Stomach smooth muscle (tissue), 2 donors: ENCODE data around the gene ROR2.

ENCODE experiments used
- H3K27ac ChIP-seq: one replicate; pipeline ENCODE4 v1.7.0; 2013; ENCODE audit warnings: mild to moderate bottlenecking, low read length, inconsistent platforms
- H3K27me3 ChIP-seq, 2 donors: one replicate each; pipeline ENCODE4 v1.7.0; 2013; ENCODE audit warnings: low read length in 2 of 2; ENCODE audit not compliant: insufficient read depth in 2 of 2, control insufficient read depth in 1 of 2
- H3K36me3 ChIP-seq, 2 donors: one replicate each; pipeline ENCODE4 v1.7.0; 2013; ENCODE audit warnings: low read length in 2 of 2; ENCODE audit not compliant: control insufficient read depth in 2 of 2, insufficient read depth in 2 of 2
- H3K4me1 ChIP-seq: one replicate; pipeline ENCODE4 v1.7.0; 2013; ENCODE audit warnings: low read length; ENCODE audit not compliant: control insufficient read depth, insufficient read depth
- H3K4me3 ChIP-seq, 2 donors: one replicate each; pipeline ENCODE4 v1.7.0; 2013; ENCODE audit warnings: low read length in 2 of 2
- H3K9ac ChIP-seq, 2 donors: one replicate each; pipeline ENCODE4 v1.7.0; 2013; ENCODE audit warnings: low read length in 2 of 2, mild to moderate bottlenecking in 1 of 2
- H3K9me3 ChIP-seq, 2 donors: one replicate each; pipeline ENCODE4 v1.7.0; 2013; ENCODE audit warnings: low read length in 2 of 2; ENCODE audit not compliant: control insufficient read depth in 2 of 2
- donor health status: healthy.
- donor health status: Pancreatic carcinoma.

The ROR2 gene

GRCh38 chr9:91658513-91659105, 291.4 kb downstream of the ROR2 start:
- Histone ChIP-seq H3K9ac (no peak overlapping the region), H3K4me3 (no peak overlapping the region), H3K9me3 (no peaks in the 10 kb centered on the region), H3K27me3 (no peaks in the 10 kb centered on the region), H3K36me3 (no peaks in the 10 kb centered on the region), H3K4me1 (peaks cover 5% of the 10 kb centered on the region), H3K27ac (no peak overlapping the region)

- Histone ChIP-seq H3K27me3 (no peaks in the 10 kb centered on the region), H3K9ac (no peak overlapping the region), H3K4me1 (peaks cover 5% of the 10 kb centered on the region), H3K9me3 (no peaks in the 10 kb centered on the region), H3K36me3 (no peaks in the 10 kb centered on the region), H3K27ac (no peak overlapping the region), H3K4me3 (no peak overlapping the region)
Measured at GRCh38 chr9:91657501-91657900, 292.5 kb downstream of the ROR2 start.

- Histone ChIP-seq H3K4me3 (no peak overlapping the region), H3K27ac (no peak overlapping the region)
Measured at GRCh38 chr9:91655658-91656057, 294.4 kb downstream of the ROR2 start.

GRCh38 chr9:91655215-91655614, 294.8 kb downstream of the ROR2 start:
- no peak overlapping the region for H3K27ac ChIP-seq
- H3K36me3 ChIP-seq = no peaks in the 10 kb centered on the region
- H3K4me1 ChIP-seq = peaks cover 3% of the 10 kb centered on the region

More at GRCh38 chr9:91655658-91656057, 294.4 kb downstream of the ROR2 start:
- Histone ChIP-seq H3K4me1 (peaks cover 5% of the 10 kb centered on the region), H3K27me3 (no peaks in the 10 kb centered on the region), H3K9me3 (no peaks in the 10 kb centered on the region), H3K36me3 (no peaks in the 10 kb centered on the region), H3K9ac (no peak overlapping the region)

GRCh38 chr9:91654527-91654926, 295.5 kb downstream of the ROR2 start:
- no peaks in the 10 kb centered on the region for H3K27me3 ChIP-seq
- H3K4me3 ChIP-seq = no peak overlapping the region
- H3K4me1 ChIP-seq = no peaks in the 10 kb centered on the region
- H3K9me3 ChIP-seq = no peaks in the 10 kb centered on the region
- no peak overlapping the region for H3K9ac ChIP-seq
- no peaks in the 10 kb centered on the region for H3K36me3 ChIP-seq
- no peak overlapping the region for H3K27ac ChIP-seq

More at GRCh38 chr9:91655215-91655614, 294.8 kb downstream of the ROR2 start:
- Histone ChIP-seq H3K27me3 (no peaks in the 10 kb centered on the region), H3K4me3 (no peak overlapping the region), H3K9ac (no peak overlapping the region), H3K9me3 (no peaks in the 10 kb centered on the region)

GRCh38 chr9:91647371-91647770, 302.7 kb downstream of the ROR2 start:
- H3K36me3 ChIP-seq = no peaks in the 10 kb centered on the region
- peaks cover 6% of the 10 kb centered on the region for H3K4me1 ChIP-seq
- no peak overlapping the region for H3K9ac ChIP-seq
- H3K27ac ChIP-seq = no peak overlapping the region
- H3K9me3 ChIP-seq = no peaks in the 10 kb centered on the region
- H3K4me3 ChIP-seq = no peak overlapping the region
- H3K27me3 ChIP-seq = no peaks in the 10 kb centered on the region

- Histone ChIP-seq H3K9me3 (peaks cover 0 to under 1% of the 10 kb centered on the region in 2 donors), H3K4me3 (no peak overlapping the region), H3K27ac (no peak overlapping the region), H3K27me3 (no peaks in the 10 kb centered on the region), H3K36me3 (no peaks in the 10 kb centered on the region), H3K9ac (no peak overlapping the region), H3K4me1 (peaks cover 6% of the 10 kb centered on the region)
Measured at GRCh38 chr9:91646702-91647101, 303.3 kb downstream of the ROR2 start.

GRCh38 chr9:91644433-91644832, 305.6 kb downstream of the ROR2 start:
- Histone ChIP-seq H3K9ac (no peak overlapping the region), H3K4me3 (no peak overlapping the region), H3K4me1 (peaks cover 6% of the 10 kb centered on the region), H3K27me3 (no peaks in the 10 kb centered on the region), H3K27ac (no peak overlapping the region), H3K36me3 (no peaks in the 10 kb centered on the region), H3K9me3 (peaks cover 0 to 4% of the 10 kb centered on the region in 2 donors)

GRCh38 chr9:91643481-91644077, 306.4 kb downstream of the ROR2 start:
- Histone ChIP-seq H3K36me3 (no peaks in the 10 kb centered on the region), H3K9ac (no peak overlapping the region), H3K27ac (no peak overlapping the region), H3K4me1 (peaks cover 6% of the 10 kb centered on the region), H3K9me3 (peaks cover 0 to 4% of the 10 kb centered on the region in 2 donors), H3K27me3 (no peaks in the 10 kb centered on the region), H3K4me3 (no peak overlapping the region)

GRCh38 chr9:91642771-91643170, 307.3 kb downstream of the ROR2 start:
- no peak overlapping the region for H3K27ac ChIP-seq
- no peaks in the 10 kb centered on the region for H3K27me3 ChIP-seq
- peaks cover 0 to 4% of the 10 kb centered on the region in 2 donors for H3K9me3 ChIP-seq
- H3K36me3 ChIP-seq = no peaks in the 10 kb centered on the region
- peaks cover 6% of the 10 kb centered on the region for H3K4me1 ChIP-seq
- H3K9ac ChIP-seq = no peak overlapping the region
- no peak overlapping the region for H3K4me3 ChIP-seq

GRCh38 chr9:91640428-91640827, 309.6 kb downstream of the ROR2 start:
- no peak overlapping the region for H3K4me3 ChIP-seq
- H3K36me3 ChIP-seq = no peaks in the 10 kb centered on the region
- H3K9me3 ChIP-seq = peaks cover 0 to 4% of the 10 kb centered on the region in 2 donors
- no peaks in the 10 kb centered on the region for H3K27me3 ChIP-seq
- H3K4me1 ChIP-seq = peaks cover 6% of the 10 kb centered on the region
- H3K9ac ChIP-seq = no peak overlapping the region
- no peak overlapping the region for H3K27ac ChIP-seq
